Measurements from ENCODE around the gene PTPRC. TPM values are rescaled to one million over a fixed set of nuclear protein-coding genes. Genes with fewer than 3 reads are reported as not detected.

PTPRC gene
- total and polyA plus RNA-seq, 2 donors (not counting 3 experiments of a cell fraction or from before 2014, with no cell fraction given): not detected

- no peak for DNase-seq (ENCODE audit: low read depth, low spot score)
- TF ChIP-seq, protein P1, sequence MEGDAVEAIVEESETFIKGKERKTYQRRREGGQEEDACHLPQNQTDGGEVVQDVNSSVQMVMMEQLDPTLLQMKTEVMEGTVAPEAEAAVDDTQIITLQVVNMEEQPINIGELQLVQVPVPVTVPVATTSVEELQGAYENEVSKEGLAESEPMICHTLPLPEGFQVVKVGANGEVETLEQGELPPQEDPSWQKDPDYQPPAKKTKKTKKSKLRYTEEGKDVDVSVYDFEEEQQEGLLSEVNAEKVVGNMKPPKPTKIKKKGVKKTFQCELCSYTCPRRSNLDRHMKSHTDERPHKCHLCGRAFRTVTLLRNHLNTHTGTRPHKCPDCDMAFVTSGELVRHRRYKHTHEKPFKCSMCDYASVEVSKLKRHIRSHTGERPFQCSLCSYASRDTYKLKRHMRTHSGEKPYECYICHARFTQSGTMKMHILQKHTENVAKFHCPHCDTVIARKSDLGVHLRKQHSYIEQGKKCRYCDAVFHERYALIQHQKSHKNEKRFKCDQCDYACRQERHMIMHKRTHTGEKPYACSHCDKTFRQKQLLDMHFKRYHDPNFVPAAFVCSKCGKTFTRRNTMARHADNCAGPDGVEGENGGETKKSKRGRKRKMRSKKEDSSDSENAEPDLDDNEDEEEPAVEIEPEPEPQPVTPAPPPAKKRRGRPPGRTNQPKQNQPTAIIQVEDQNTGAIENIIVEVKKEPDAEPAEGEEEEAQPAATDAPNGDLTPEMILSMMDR (IDR thresholded peaks at IDR 0.05; ENCODE audit: extremely low read depth in 1 of 2, insufficient read depth in 1 of 2, low read depth in 1 of 2, low read length in 2 of 2): no peak
- TF ChIP-seq MYC (IDR thresholded peaks at IDR 0.05; ENCODE audit: low read depth, low read length): no peak
- TF ChIP-seq GATA2 (IDR thresholded peaks at IDR 0.05; ENCODE audit: insufficient read depth, insufficient read length, low read depth, low read length): no peak
- TF ChIP-seq, protein P2, sequence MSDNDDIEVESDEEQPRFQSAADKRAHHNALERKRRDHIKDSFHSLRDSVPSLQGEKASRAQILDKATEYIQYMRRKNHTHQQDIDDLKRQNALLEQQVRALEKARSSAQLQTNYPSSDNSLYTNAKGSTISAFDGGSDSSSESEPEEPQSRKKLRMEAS (IDR thresholded peaks at IDR 0.05; ENCODE audit: insufficient read depth, insufficient read length): no peak
- no peak for TF ChIP-seq JUN (IDR thresholded peaks at IDR 0.05; ENCODE audit: borderline replicate concordance, insufficient read depth, insufficient read length, low read depth)
- TF ChIP-seq POLR2A (IDR thresholded peaks at IDR 0.05; ENCODE audit: low read depth, low read length): no peak
- TF ChIP-seq POLR2AphosphoS5 (IDR thresholded peaks at IDR 0.05; ENCODE audit: insufficient read depth, low read depth, low read length): no peak
- TF ChIP-seq EZH2 (IDR thresholded peaks at IDR 0.05; ENCODE audit: borderline replicate concordance, low read depth, low read length, severe bottlenecking): no peak
- TF ChIP-seq FOS (IDR thresholded peaks at IDR 0.05; ENCODE audit: borderline replicate concordance, insufficient read depth, low read length): no peak
- no peak overlapping the region for H3K27ac ChIP-seq (ENCODE audit: insufficient read depth, low read depth, low read length)
- no peak overlapping the region for H2AFZ ChIP-seq (ENCODE audit: low read depth, low read length)
- peaks cover under 1% of the 10 kb centered on the region for H3K4me1 ChIP-seq (ENCODE audit: control insufficient read depth, extremely low read depth, insufficient read depth, low read length)
- H3K9me1 ChIP-seq (replicated peaks; ENCODE audit: control insufficient read depth, extremely low read depth, insufficient read depth, low read length): no peaks in the 10 kb centered on the region
- intact Hi-C loops (cut with micrococcal nuclease) (loop anchor here (2.0 to 10.0 kb wide), 8 partner anchors 333 to 1283 kb away; partner anchors contain the start of genes LHX9 and NEK7), dilution Hi-C loops (cut with MboI; ENCODE audit: extremely low pct_ligation_motif_present, low sequenced_read_pairs) (no loop called here)
- no peak overlapping the region for H3K4me3 ChIP-seq (replicated peaks in 1 of 3; ENCODE audit: insufficient read depth in 1 of 3, low read depth in 1 of 3, low read length in 3 of 3)
- H4K20me1 ChIP-seq (replicated peaks; ENCODE audit: control insufficient read depth, extremely low read depth, insufficient read depth, low read length): no peaks in the 10 kb centered on the region
- no peaks in the 10 kb centered on the region for H3K27me3 ChIP-seq (ENCODE audit: control insufficient read depth in 2 of 2, insufficient read depth in 2 of 2, low read length in 2 of 2)
- no peaks in the 10 kb centered on the region for H3K79me2 ChIP-seq (ENCODE audit: control insufficient read depth, insufficient read depth, low read length)
- H3K4me2 ChIP-seq (ENCODE audit: insufficient read depth, low read length): no peak overlapping the region
- no peak overlapping the region for H3K9ac ChIP-seq (replicated peaks; ENCODE audit: extremely low read depth, insufficient read depth, low read length)
- no peak for FAIRE-seq
- CTCF ChIA-PET: interaction anchor here (1.1 to 1.9 kb wide), 2 partner anchors 158 to 1167 kb away, joined by 3 to 6 read pairs; no protein-coding TSS in a partner anchor
- H3K9me3 ChIP-seq (replicated peaks; ENCODE audit: control insufficient read depth, insufficient read depth, low read length): no peaks in the 10 kb centered on the region
- no peaks in the 10 kb centered on the region for H3K36me3 ChIP-seq (ENCODE audit: control insufficient read depth in 2 of 2, extremely low read depth in 1 of 2, insufficient read depth in 2 of 2, low read length in 2 of 2)
- POLR2A ChIA-PET: no interaction called here
- BruUV-seq (replicated peaks): no TSS peak
These were observed 48.6 kb downstream of the PTPRC start for GRCh38 chr1:198687429-198687828.
